GM19395 (cell line): ENCODE data around the gene FUZ.
A peak's percentile ranks its signal among the peaks of the same experiment; 100 is the strongest.

Experiments
- ATAC-seq: cut with Tn5 transposase; IDR thresholded peaks from one replicate; pipeline ENCODE4 v1.9.1; 2021; ENCODE audit warnings: mild to moderate bottlenecking, moderate library complexity; ENCODE audit not compliant: unreplicated experiment

The FUZ gene

GRCh38 chr19:49786376-49786820 lies 26.7 kb downstream of the FUZ start:
- ATAC-seq: no peak

- ATAC-seq: no peak
Measured at GRCh38 chr19:49782515-49782914, 30.6 kb downstream of the FUZ start.

GRCh38 chr19:49781394-49781793 lies 31.7 kb downstream of the FUZ start:
- ATAC-seq: no peak

- no peak for ATAC-seq
Measured at GRCh38 chr19:49780861-49781260, 32.2 kb downstream of the FUZ start.

- ATAC-seq: no peak
Measured at GRCh38 chr19:49779731-49780555, 33.1 kb downstream of the FUZ start.

GRCh38 chr19:49776371-49776764 lies 36.7 kb downstream of the FUZ start:
- no peak for ATAC-seq

GRCh38 chr19:49775742-49776370 lies 37.2 kb downstream of the FUZ start:
- no peak for ATAC-seq

- no peak for ATAC-seq
Measured at GRCh38 chr19:49774969-49775368, 38.1 kb downstream of the FUZ start.

GRCh38 chr19:49773663-49774350 lies 39.3 kb downstream of the FUZ start:
- no peak for ATAC-seq

- ATAC-seq: no peak
Measured at GRCh38 chr19:49772850-49773432, 40.2 kb downstream of the FUZ start.

- no peak for ATAC-seq
Measured at GRCh38 chr19:49771674-49772139, 41.4 kb downstream of the FUZ start.

- no peak for ATAC-seq
Measured at GRCh38 chr19:49770529-49770928, 42.6 kb downstream of the FUZ start.

GRCh38 chr19:49767967-49768581 lies 45.0 kb downstream of the FUZ start:
- no peak for ATAC-seq

GRCh38 chr19:49767381-49767780 lies 45.7 kb downstream of the FUZ start:
- no peak for ATAC-seq

- ATAC-seq: no peak
Measured at GRCh38 chr19:49766930-49767299, 46.2 kb downstream of the FUZ start, which contains the start of gene AP2A1. AP2A1 (plus strand) TSS chr19:49767001; CDS start chr19:49767134, 133 bp downstream.

- peak; percentile 94 for ATAC-seq
Measured at GRCh38 chr19:49766007-49766929, 46.8 kb downstream of the FUZ start.

- no peak for ATAC-seq
Measured at GRCh38 chr19:49764341-49764740, 48.8 kb downstream of the FUZ start.

- ATAC-seq: no peak
Measured at GRCh38 chr19:49763230-49763629, 49.9 kb downstream of the FUZ start, which contains the start of gene TSKS. TSKS (minus strand) TSS chr19:49763306; CDS start chr19:49763247, 59 bp downstream.

- no peak for ATAC-seq
Measured at GRCh38 chr19:49761625-49762311, 51.3 kb downstream of the FUZ start.
